Measurements from ENCODE around the gene RRP36. TPM values are rescaled to one million over a fixed set of nuclear protein-coding genes. Genes with fewer than 3 reads are reported as not detected.

Gene RRP36
- polyA plus RNA-seq, 1 donor from 2014 or later: 54.8 TPM

GRCh38 chr6:43059168-43060033 lies 38.0 kb downstream of the RRP36 start, which contains the start of the genes KLC4 and MRPL2:
Gene KLC4, plus strand, starts transcription at chr6:43059631. Its CDS starts 1,705 bp downstream, at chr6:43061336.
Gene MRPL2, minus strand, starts transcription at chr6:43059434. Its CDS starts 53 bp downstream, at chr6:43059381.
- Mint-ChIP-seq H3K9me3 (no peaks in the 10 kb centered on the region), H3K4me3 (peak within 1 kb of the TSS; percentile 91 to 100 (median 98)), H3K27ac (peak within 1 kb of the TSS; percentile 89 to 99 (median 98)), H3K36me3 (no peaks in the 10 kb centered on the region), H3K4me1 (peaks cover 24 to 33% (median 26%) of the 10 kb centered on the region in 3 donors), H3K27me3 (no peaks in the 10 kb centered on the region)

GRCh38 chr6:43060034-43060754 lies 38.8 kb downstream of the RRP36 start:
- H3K36me3 Mint-ChIP-seq: no peaks in the 10 kb centered on the region
- no peaks in the 10 kb centered on the region for H3K9me3 Mint-ChIP-seq
- no peaks in the 10 kb centered on the region for H3K27me3 Mint-ChIP-seq

GRCh38 chr6:43060755-43061633 lies 39.6 kb downstream of the RRP36 start:
- Mint-ChIP-seq H3K9me3 (no peaks in the 10 kb centered on the region), H3K27me3 (no peaks in the 10 kb centered on the region), H3K4me1 (peaks cover 24 to 30% (median 26%) of the 10 kb centered on the region in 3 donors), H3K36me3 (no peaks in the 10 kb centered on the region), H3K27ac (peak overlapping the region; percentile 65 to 99 (median 89)), H3K4me3 (peak overlapping the region; percentile 91 to 100 (median 98))

More at GRCh38 chr6:43060034-43060754, 38.8 kb downstream of the RRP36 start:
- H3K27ac Mint-ChIP-seq: peak overlapping the region; percentile 89 to 99 (median 98)
- H3K4me1 Mint-ChIP-seq: peaks cover 24 to 32% (median 26%) of the 10 kb centered on the region in 3 donors
- peak overlapping the region; percentile 91 to 100 (median 98) for H3K4me3 Mint-ChIP-seq

- peak overlapping the region in 1 of 4 donors; percentile 91 for H3K4me3 Mint-ChIP-seq
- peaks cover 24 to 30% (median 26%) of the 10 kb centered on the region in 3 donors for H3K4me1 Mint-ChIP-seq
- H3K27ac Mint-ChIP-seq: no peak overlapping the region
- no peaks in the 10 kb centered on the region for H3K27me3 Mint-ChIP-seq
- H3K36me3 Mint-ChIP-seq: no peaks in the 10 kb centered on the region
- no peaks in the 10 kb centered on the region for H3K9me3 Mint-ChIP-seq
These were observed 40.4 kb downstream of the RRP36 start for GRCh38 chr6:43061861-43062260.

- Mint-ChIP-seq H3K27me3 (no peaks in the 10 kb centered on the region), H3K9me3 (no peaks in the 10 kb centered on the region), H3K4me1 (peaks cover 24 to 28% (median 25%) of the 10 kb centered on the region in 3 donors), H3K36me3 (no peaks in the 10 kb centered on the region), H3K27ac (no peak overlapping the region), H3K4me3 (peak overlapping the region in 1 of 4 donors; percentile 91)
These were observed 41.4 kb downstream of the RRP36 start for GRCh38 chr6:43062818-43063217.

- H3K27ac Mint-ChIP-seq: no peak overlapping the region
- H3K4me3 Mint-ChIP-seq: no peak overlapping the region
- peaks cover 6% of the 10 kb centered on the region for H3K27me3 Mint-ChIP-seq
- peaks cover 0 to 2% (median 0%) of the 10 kb centered on the region in 3 donors for H3K4me1 Mint-ChIP-seq
- peaks cover 16% of the 10 kb centered on the region for H3K36me3 Mint-ChIP-seq
- no peaks in the 10 kb centered on the region for H3K9me3 Mint-ChIP-seq
These were observed 48.7 kb downstream of the RRP36 start for GRCh38 chr6:43070028-43070632.

- Mint-ChIP-seq H3K4me3 (peak overlapping the region in 3 of 4 donors; percentile 8 to 81 (median 26)), H3K27ac (no peak overlapping the region), H3K9me3 (no peaks in the 10 kb centered on the region), H3K4me1 (peaks cover 0 to 4% (median 0%) of the 10 kb centered on the region in 3 donors), H3K27me3 (peaks cover 26% of the 10 kb centered on the region), H3K36me3 (peaks cover 13% of the 10 kb centered on the region)
These were observed 53.6 kb downstream of the RRP36 start for GRCh38 chr6:43074847-43075669.

GRCh38 chr6:43075670-43076463 lies 54.4 kb downstream of the RRP36 start, which contains the start of gene PTK7:
Gene PTK7, plus strand, starts transcription at chr6:43076314. Its CDS starts 175 bp downstream, at chr6:43076489.
- peaks cover 0 to 4% (median 0%) of the 10 kb centered on the region in 3 donors for H3K4me1 Mint-ChIP-seq
- H3K4me3 Mint-ChIP-seq: peak within 1 kb of the TSS in 3 of 4 donors; percentile 47 to 83 (median 81)
- H3K9me3 Mint-ChIP-seq: no peaks in the 10 kb centered on the region
- no peak within 1 kb of the TSS for H3K27ac Mint-ChIP-seq
- H3K36me3 Mint-ChIP-seq: peaks cover 13% of the 10 kb centered on the region
- peaks cover 26% of the 10 kb centered on the region for H3K27me3 Mint-ChIP-seq

GRCh38 chr6:43076464-43077332 lies 55.3 kb downstream of the RRP36 start:
- H3K36me3 Mint-ChIP-seq: peaks cover 13% of the 10 kb centered on the region
- peak overlapping the region in 3 of 4 donors; percentile 47 to 71 (median 70) for H3K4me3 Mint-ChIP-seq
- H3K9me3 Mint-ChIP-seq: no peaks in the 10 kb centered on the region
- peaks cover 26% of the 10 kb centered on the region for H3K27me3 Mint-ChIP-seq
- H3K27ac Mint-ChIP-seq: no peak overlapping the region
- peaks cover 0 to 4% (median 0%) of the 10 kb centered on the region in 3 donors for H3K4me1 Mint-ChIP-seq

- Mint-ChIP-seq H3K27ac (no peak overlapping the region), H3K4me1 (peaks cover 0 to 4% (median 0%) of the 10 kb centered on the region in 3 donors), H3K36me3 (peaks cover 12% of the 10 kb centered on the region), H3K4me3 (peak overlapping the region in 2 of 4 donors; percentile 55 to 66), H3K9me3 (no peaks in the 10 kb centered on the region), H3K27me3 (peaks cover 26% of the 10 kb centered on the region)
These were observed 55.9 kb downstream of the RRP36 start for GRCh38 chr6:43077333-43077809.

GRCh38 chr6:43077981-43078511 lies 56.6 kb downstream of the RRP36 start:
- Mint-ChIP-seq H3K4me1 (peaks cover 0 to 4% (median 0%) of the 10 kb centered on the region in 3 donors), H3K27me3 (peaks cover 25% of the 10 kb centered on the region), H3K4me3 (peak overlapping the region in 2 of 4 donors; percentile 13 to 55), H3K9me3 (no peaks in the 10 kb centered on the region), H3K27ac (no peak overlapping the region), H3K36me3 (peaks cover 9% of the 10 kb centered on the region)
